COLO668 (cell line): ENCODE data around the gene EEIG1.

Experiments used
- DNase-seq: peaks from one replicate; lab custom pipeline; 2025; ENCODE audit not compliant: unreplicated experiment; lab: John Stamatoyannopoulos, UW

Gene EEIG1

DNA sequence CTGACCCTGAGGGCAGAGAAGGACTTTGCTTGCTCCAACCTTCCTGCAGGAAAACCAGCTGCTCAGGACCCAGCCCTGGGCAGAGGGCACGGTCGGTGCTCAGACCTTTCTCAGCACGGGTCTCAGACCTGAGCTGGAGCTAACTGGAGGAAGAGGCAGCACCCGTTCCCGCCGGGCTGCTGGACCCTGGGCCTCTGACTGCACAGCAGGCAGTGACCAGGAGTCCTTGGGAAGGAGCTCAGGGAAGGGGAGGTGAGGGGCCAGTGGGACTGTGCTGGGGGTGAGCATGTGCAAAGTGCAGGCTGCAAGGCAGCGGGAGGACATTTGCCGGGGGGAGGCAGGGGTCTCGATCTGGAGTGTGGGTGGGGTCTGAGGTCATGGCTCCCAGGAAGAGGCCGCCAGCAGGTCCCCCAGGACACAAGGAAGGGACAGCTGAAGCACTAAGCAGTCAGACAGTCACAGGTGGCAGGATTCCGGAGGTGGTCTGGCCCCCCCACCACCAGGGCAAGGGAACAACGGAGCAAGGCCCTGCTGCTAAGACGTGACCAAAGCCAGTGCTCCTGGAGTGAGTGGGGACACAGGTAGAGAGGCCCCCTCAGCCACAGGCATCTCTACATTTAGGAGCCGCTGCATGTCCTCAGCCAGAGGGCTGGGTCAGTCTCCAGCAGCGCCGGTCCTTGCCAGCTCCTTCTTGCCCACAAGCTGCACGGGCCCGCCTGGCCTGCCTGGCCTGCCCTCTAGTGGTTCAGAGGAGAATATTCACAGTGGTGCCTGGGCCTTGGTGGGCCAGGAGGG is 38.4 kb downstream of the EEIG1 start:
- peak; percentile 48 for DNase-seq

DNA sequence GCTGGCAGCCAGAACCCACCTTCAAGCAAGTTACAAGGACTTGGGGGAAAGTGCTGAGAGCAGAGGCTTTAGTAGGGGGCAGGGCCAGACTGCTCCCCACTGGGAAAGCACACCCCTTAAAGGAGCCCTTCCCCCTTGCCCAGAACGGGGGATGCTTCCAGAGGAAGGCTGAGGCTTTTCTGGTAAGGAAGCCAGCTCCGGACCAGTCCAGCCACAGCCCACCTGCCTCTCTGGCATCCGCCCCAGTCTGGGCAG is 38.9 kb downstream of the EEIG1 start:
- DNase-seq = no peak

DNA sequence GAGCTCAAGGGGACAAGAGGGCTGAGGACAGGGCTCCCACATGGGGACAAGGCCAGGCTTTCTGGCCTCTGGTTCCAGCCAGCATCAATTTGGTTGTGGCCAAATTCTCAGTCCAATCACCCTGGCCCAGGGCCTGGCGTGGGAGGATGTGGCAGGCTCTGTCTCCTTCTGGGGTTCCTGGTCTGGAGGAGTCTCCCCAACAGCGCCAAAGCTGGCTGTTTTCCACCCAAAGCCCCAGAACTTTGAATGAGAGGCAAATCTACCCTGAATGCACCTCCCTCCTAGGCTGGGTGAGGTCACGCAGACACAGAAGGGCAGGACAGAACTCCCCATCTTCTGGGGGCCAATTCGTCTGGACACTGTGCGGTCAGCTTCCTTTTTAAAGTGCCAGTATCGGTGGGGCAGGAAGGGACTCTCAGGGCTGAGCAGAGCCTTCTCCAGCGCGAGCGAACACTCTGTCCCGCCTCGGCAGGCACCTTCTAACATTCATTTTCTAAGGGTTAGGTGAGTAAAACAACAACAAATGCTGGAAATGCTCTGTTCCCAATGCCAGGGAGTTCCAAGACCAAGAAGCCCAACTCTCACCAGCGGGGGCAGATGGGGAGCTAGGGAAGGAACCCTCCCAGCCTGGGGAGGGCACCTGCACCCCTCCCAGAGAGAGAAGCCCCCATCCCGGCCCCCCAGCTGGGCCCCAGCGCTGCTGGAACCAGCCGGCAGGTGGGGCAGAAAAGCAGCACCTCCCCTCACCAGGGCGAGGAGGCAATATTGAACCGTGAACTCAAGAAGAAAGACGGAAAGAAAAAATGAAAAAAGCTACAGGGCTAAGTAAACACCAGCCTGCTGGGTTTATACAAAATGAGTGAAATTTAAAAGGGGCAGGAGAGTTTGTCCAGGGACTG is 39.5 kb downstream of the EEIG1 start:
- DNase-seq = no peak

DNA sequence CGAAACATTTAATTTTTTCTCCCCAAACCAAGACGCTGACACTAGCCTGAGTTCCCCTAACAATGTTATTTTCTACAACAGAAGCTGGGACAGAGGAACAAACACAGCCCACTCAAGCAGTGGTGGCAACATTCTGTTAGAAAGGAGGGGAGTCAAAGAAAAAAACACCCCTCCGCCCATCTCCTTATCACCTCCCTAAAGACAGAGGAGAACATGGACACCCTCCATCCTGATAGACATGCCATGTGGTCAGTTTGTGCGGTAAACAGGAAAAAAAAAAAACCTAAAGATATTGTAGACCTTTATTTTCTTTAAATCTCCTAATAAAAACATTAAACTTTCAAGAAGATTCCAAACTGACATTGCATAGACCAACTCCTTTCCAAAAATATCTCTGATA is 40.2 kb downstream of the EEIG1 start:
- no peak for DNase-seq

DNA sequence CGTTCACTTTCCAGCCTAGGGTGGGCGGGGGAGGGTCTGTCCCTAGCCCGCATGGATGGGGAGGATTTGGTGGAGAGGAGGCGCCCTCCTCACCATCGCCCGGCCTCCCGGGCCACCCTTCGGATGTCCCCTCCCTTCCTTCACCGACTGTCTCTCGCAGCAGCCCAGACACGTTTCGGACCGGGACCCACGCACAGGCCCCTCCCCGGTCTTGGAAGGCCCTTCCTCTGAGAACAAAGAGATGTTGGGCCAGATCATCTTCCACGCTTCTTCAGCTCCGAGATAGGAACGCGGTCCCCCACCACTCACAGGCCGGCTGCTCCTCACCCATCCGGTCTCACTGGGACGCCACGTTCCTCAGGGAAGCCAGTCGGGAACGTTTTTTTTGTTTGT is 42.5 kb downstream of the EEIG1 start:
- DNase-seq = no peak

DNA sequence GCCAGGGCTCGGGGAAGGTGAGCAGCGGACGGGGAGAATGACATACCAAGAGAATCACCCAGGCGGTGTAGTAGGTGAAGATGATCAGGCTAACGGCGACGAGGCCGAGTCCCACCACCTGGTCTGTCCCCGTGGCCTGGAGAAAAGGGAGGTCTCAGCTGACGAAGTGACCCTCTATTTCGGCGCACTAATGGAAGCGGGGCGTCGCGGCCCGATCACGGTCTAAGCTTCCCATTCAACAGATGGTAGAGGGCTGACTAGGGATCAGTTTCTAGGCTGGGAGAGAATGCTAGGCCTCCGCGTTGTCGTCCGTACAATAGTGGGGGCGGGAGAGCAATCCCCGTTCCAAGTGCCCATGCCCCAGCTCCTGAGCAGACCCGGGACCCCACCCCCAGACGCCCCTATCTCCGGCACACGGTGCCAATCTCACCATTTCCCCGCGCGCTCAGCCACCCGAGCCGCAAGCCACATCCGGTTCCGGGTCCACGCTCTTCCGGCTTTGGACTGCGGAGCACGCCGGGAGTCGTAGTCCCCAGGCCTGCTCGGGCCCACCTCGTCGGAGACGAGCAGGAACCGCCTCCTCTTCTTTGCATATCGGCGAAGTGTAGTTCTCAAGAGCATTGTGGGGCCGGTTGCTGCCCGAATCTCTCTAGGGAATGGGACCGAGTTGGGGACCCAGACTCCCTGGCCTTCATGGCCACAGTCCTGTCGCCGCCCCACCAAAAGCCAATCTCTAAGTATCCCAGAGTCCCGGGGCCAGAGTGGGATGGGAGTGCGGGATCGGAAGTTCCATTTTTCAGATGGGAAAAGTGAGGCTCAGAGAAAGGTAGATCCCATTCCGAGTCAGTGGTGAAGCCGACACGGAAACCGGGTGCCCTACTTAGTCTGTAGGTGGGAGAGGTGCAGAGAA is 43.1 kb downstream of the EEIG1 start, which contains the start of gene DPM2:
TSS of gene DPM2 (minus strand) at position 467 of the 910 bp plus-strand sequence. CDS start at position 433, 34 bp downstream.
- peak; percentile 89 for DNase-seq

DNA sequence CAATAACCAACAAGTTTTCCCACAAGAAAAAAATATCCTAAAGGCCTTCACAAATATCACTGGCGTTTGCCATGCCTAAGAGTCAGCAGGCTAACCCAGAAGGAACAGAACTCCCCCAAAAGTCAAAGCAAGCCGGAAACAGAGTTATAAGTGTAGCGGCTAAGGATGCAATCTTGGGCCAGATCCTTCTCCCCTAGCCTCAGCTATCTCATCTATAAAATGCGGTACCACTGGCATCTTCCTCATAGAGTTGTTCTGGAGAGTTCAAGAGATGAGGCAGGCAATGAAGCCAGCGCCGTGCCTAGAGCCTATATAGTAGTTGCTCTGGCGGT is 43.8 kb downstream of the EEIG1 start:
- no peak for DNase-seq

DNA sequence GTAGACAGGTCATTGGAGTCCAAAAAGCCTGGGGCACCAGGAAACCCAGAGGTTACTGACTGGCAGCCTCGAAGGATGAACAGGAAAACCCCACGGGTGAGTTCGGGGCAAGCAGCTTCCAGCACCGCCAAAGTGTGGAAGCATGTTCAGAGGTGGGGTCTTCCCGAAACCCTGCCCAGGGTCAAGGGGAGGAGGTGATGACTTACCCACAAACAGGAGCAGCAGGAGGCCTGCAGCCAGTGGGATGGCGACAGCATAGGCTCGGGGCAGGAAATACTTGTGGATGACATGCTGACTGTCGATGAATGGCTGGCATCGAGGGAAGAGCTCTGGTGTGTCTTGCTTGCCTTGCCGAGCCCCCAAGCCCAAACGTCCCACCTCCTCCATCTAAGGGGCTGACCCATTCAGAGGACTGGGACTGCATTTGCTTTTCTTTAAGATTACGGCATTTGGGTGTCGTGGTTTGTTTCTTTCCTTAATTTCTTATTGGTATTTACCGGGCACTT is 44.4 kb downstream of the EEIG1 start:
- no peak for DNase-seq

DNA sequence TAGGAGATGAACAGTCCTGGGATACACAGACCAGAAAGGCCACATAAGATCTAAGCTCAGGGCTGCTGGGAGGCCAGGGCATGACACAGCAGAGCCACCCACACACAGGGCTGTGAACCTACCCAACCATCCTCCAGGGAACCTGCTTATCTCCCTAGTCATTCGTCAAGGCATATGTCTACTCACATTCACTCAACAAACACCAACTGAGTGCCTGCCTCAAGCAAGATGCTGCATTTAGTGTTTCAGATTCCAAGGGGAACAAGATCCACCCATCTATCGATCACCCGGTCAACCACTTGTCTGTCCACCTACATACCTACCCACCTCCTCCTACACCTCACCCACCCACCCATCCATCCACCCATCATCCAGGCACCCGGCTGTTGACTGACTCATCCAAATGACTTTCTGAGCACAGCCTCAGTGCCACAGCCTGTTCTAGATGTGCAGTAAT is 45.0 kb downstream of the EEIG1 start:
- DNase-seq = no peak

DNA sequence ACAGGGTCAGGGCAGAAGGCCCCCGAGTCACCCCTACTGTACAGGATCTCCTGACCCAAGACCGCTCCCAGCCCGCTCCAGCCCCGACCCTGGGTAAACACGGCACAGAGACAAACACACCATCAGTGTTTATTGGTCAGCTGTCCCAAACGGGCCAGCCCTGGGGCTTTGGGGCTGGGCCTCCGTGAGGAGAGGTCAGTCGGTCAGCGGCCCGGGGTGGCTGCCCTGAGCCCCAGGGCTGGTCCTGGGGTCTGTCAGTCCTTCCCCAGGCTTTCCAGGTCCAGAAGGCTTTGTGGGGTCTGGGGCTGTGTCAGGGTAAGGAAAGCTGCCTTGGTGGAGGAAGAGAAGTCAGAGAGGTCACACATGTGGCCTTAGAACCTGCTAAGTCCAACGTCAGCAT is 45.8 kb downstream of the EEIG1 start:
- DNase-seq = no peak

DNA sequence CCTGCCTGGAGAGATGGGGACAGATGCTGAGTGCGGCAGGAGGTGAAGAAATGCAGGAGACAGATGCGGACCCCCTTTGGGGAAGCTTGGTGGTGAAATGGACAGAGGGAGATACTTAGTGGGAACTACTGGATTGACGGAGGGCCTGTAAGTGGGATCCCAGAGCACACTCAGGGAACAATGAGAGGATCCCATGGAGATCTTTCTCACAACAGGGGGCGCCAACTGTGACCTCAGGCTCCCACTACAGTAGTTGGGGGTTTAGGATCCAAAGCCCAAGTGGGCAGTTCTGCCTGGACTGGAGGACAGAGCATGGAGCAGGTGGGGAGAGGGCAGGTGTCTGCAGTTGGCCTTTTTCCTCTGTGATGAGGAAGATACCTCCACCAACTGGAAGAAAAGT is 46.5 kb downstream of the EEIG1 start:
- DNase-seq = no peak

DNA sequence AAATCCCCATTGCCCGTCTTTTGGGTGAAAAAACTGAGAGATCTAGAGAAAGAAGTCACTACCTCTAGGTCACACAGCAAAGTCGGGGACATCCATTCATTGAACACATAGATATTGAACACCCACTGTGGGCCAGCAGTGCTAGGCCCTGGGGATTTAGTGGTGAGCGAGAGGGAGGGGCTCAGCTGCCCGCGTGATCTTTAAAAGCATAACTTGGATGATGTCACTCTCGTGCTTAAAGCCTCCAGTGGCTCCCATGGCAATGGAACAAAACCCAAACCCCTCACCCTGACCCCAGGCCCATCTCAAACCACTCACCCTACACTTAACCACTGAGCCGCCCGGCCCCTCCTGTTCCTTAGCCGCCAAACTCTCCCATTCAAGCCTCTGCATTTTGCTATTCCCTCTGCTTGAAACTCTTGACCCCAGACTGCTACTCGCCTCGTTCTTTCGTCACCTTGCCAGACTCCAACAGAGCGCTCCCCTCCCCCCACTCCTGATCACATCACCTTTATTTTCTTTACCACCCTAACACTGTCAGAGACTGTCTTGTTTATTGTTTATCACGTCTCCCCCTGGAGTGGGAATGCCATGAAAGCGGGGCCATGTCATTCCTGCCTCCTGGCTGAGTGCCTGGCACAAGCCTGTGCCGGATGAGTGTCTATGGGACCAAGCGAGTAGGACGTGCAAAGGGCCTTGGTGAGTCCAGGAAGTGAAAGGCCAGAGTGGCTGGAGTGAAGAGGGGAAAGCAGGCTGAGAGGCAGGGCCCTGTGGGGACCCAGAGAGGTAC is 49.5 kb downstream of the EEIG1 start:
- peak; percentile 80 for DNase-seq
